OCI-LY7 (cell line): ENCODE data around the gene KCNQ5. TPM values are rescaled to one million over a fixed set of nuclear protein-coding genes. Genes with fewer than 3 reads are reported as not detected.

Source experiments
- BruUV-seq: library from RNA; stranded (reverse); fragments of 400-500 nt; replicated peaks from 2 replicates; lab custom pipeline; 2021; lab: Mats Ljungman, UMichigan
- CTCF ChIA-PET: fragments of 300-600 bp; sonication (Branson Sonifier 250); formaldehyde crosslinking; loops from one replicate; lab custom pipeline; 2022; ENCODE audit warnings: antibody characterized with exemption; ENCODE audit not compliant: unreplicated experiment; lab: Charles Lee
- POLR2A ChIA-PET: fragments of 300-600 bp; sonication (Branson Sonifier 250); formaldehyde crosslinking; loops from one replicate; lab custom pipeline; 2022; ENCODE audit warnings: antibody characterized with exemption; lab: Charles Lee
- DNase-seq: peaks from one replicate; pipeline ENCODE4 v3.0.0-alpha.2; 2015; ENCODE audit warnings: low spot score
- H2AFZ ChIP-seq: fragments of 200-600 bp; sonication (generic), shearing (Covaris generic); 2 replicates; pipeline ENCODE4 v1.6.1; 2014; ENCODE audit warnings: mild to moderate bottlenecking, antibody characterized with exemption, low read length, moderate library complexity
- H3K27ac ChIP-seq: fragments of 200-600 bp; sonication (generic); 2 replicates; pipeline ENCODE4 v1.5.1; 2014; ENCODE audit warnings: mixed run types, low read depth, mild to moderate bottlenecking, moderate library complexity, low read length, inconsistent platforms; ENCODE audit not compliant: poor library complexity, severe bottlenecking
- H3K36me3 ChIP-seq: fragments of 200-600 bp; sonication (generic); 2 replicates; pipeline ENCODE4 v1.6.1; 2014; ENCODE audit warnings: mild to moderate bottlenecking, antibody characterized with exemption, low read length, moderate library complexity, mixed read lengths; ENCODE audit not compliant: insufficient read depth
- H3K4me1 ChIP-seq: fragments of 200-600 bp; sonication (generic); 2 replicates; pipeline ENCODE4 v1.5.1; 2014; ENCODE audit warnings: mild to moderate bottlenecking, low read length; ENCODE audit not compliant: insufficient read depth, poor library complexity, severe bottlenecking
- H3K4me2 ChIP-seq: fragments of 200-600 bp; sonication (generic); 2 replicates; pipeline ENCODE4 v1.6.1; 2014; ENCODE audit warnings: mild to moderate bottlenecking, low read length
- H3K4me3 ChIP-seq: fragments of 200-600 bp; sonication (generic); 2 replicates; pipeline ENCODE4 v1.5.1; 2014; ENCODE audit warnings: mild to moderate bottlenecking, low read depth, low read length; ENCODE audit not compliant: poor library complexity, severe bottlenecking
- H3K79me2 ChIP-seq: fragments of 200-600 bp; sonication (generic); 2 replicates; pipeline ENCODE4 v1.6.1; 2016; ENCODE audit warnings: low read depth, mild to moderate bottlenecking, low read length, moderate library complexity, mixed read lengths; ENCODE audit not compliant: insufficient read depth
- H3K9me2 ChIP-seq: fragments of 200-600 bp; sonication (generic); 2 replicates; pipeline ENCODE4 v1.6.1; 2016; ENCODE audit warnings: mild to moderate bottlenecking, low read length, mixed read lengths; ENCODE audit not compliant: insufficient read depth
- H3K9me3 ChIP-seq: fragments of 200-600 bp; sonication (generic); 2 replicates; pipeline ENCODE4 v1.6.1; 2014; ENCODE audit warnings: mild to moderate bottlenecking, mixed run types, low read length, mixed read lengths
- H4K20me1 ChIP-seq: fragments of 200-600 bp; sonication (generic); 2 replicates; pipeline ENCODE4 v1.6.1; 2014; ENCODE audit warnings: mild to moderate bottlenecking, antibody characterized with exemption, low read length, moderate library complexity, mixed read lengths; ENCODE audit not compliant: insufficient read depth
- CTCF ChIP-seq: fragments of 200-600 bp; sonication (generic); conservative IDR thresholded peaks from 2 replicates; pipeline ENCODE4 v1.5.1; 2014; ENCODE audit warnings: mild to moderate bottlenecking, antibody characterized with exemption, low read length, moderate library complexity, mixed read lengths
- EZH2phosphoT487 ChIP-seq: fragments of 200-600 bp; sonication (generic); IDR thresholded peaks from 2 replicates; pipeline ENCODE4 v1.6.1; 2018; ENCODE audit warnings: low read depth, borderline replicate concordance, mild to moderate bottlenecking, mixed run types, antibody characterized with exemption, low read length, moderate library complexity, mixed read lengths
- intact Hi-C: fragments of 100-400 bp; cut with micrococcal nuclease; formaldehyde crosslinking; loops from one replicate; pipeline ENCODE4 v1.10.0; 2022; ENCODE audit not compliant: unreplicated experiment
- total RNA-seq, 2 experiments: library from RNA; depleted of rRNA in 1 of 2; stranded (reverse); fragments of >200 nt in 1 of 2; shearing (Covaris generic) in 1 of 2; gene quantifications; 2 replicates each; pipeline ENCODE4 v1.2.3, GENCODE V29; 2014 to 2022

The KCNQ5 gene
- total RNA-seq, 2 experiments from 2014 or later = 26.1 to 29.7 TPM

GRCh38 chr6:72709431-72709830 lies 87.6 kb downstream of the KCNQ5 start:
- H3K4me2 ChIP-seq = no peak overlapping the region
- no peak for DNase-seq
- no peaks in the 10 kb centered on the region for H3K9me3 ChIP-seq
- peaks cover 7% of the 10 kb centered on the region; the same call in 1 of the 2 replicates for H4K20me1 ChIP-seq
- no peak overlapping the region for H3K27ac ChIP-seq
- H3K36me3 ChIP-seq = peaks cover 15% of the 10 kb centered on the region; the same call in 1 of the 2 replicates
- TF ChIP-seq EZH2phosphoT487 = no peak
- no peak for TF ChIP-seq CTCF
- intact Hi-C loops = no loop called here
- peaks cover 36% of the 10 kb centered on the region for H3K79me2 ChIP-seq
- no peaks in the 10 kb centered on the region for H3K9me2 ChIP-seq
- H3K4me3 ChIP-seq = no peak overlapping the region
- ChIA-PET POLR2A (interaction anchor here (1.0 kb wide), 1 partner anchor 26 kb away, joined by 5 read pairs; no protein-coding TSS in a partner anchor), CTCF (no interaction called here)
- BruUV-seq = no TSS peak
- H3K4me1 ChIP-seq = no peaks in the 10 kb centered on the region
- no peak overlapping the region for H2AFZ ChIP-seq

- TF ChIP-seq CTCF (no peak), EZH2phosphoT487 (no peak)
- Histone ChIP-seq H3K4me2 (no peak overlapping the region), H3K27ac (no peak overlapping the region), H3K79me2 (peaks cover 24% of the 10 kb centered on the region), H3K36me3 (peaks cover 15% of the 10 kb centered on the region; the same call in 1 of the 2 replicates), H3K4me3 (no peak overlapping the region), H2AFZ (no peak overlapping the region), H3K9me2 (no peaks in the 10 kb centered on the region), H3K9me3 (no peaks in the 10 kb centered on the region), H3K4me1 (no peaks in the 10 kb centered on the region), H4K20me1 (0 out of 2 replicates have a peak, but pooled peaks cover 3% of the 10 kb centered on the region)
- no TSS peak for BruUV-seq
- ChIA-PET CTCF (no interaction called here), POLR2A (interaction anchor here (1.4 kb wide), 1 partner anchor 13 kb away, joined by 3 read pairs; no protein-coding TSS in a partner anchor)
- DNase-seq = no peak
- intact Hi-C loops = no loop called here
Observed at GRCh38 chr6:72711731-72712130, 89.9 kb downstream of the KCNQ5 start.

GRCh38 chr6:72712910-72713309 lies 91.0 kb downstream of the KCNQ5 start:
- TF ChIP-seq EZH2phosphoT487 = no peak
- no peak for TF ChIP-seq CTCF
- H2AFZ ChIP-seq = no peak overlapping the region
- H3K4me1 ChIP-seq = no peaks in the 10 kb centered on the region
- H4K20me1 ChIP-seq = no peaks in the 10 kb centered on the region
- no peak overlapping the region for H3K4me2 ChIP-seq
- ChIA-PET CTCF (no interaction called here), POLR2A (no interaction called here)
- intact Hi-C loops = no loop called here
- peaks cover 23% of the 10 kb centered on the region for H3K79me2 ChIP-seq
- no TSS peak for BruUV-seq
- H3K9me3 ChIP-seq = no peaks in the 10 kb centered on the region
- H3K9me2 ChIP-seq = no peaks in the 10 kb centered on the region
- DNase-seq = no peak
- no peak overlapping the region for H3K4me3 ChIP-seq
- no peak overlapping the region for H3K27ac ChIP-seq
- H3K36me3 ChIP-seq = peaks cover 15% of the 10 kb centered on the region; the same call in 1 of the 2 replicates
